HL-60 (cell line): ENCODE measurements around the gene ZMPSTE24.

Experiments used
- DNase-seq, 2 experiments: peaks; one replicate each; pipeline ENCODE4 v3.0.0-alpha.2; 2010 to 2020; ENCODE audit warnings: low read depth in 1 of 2, low spot score in 1 of 2
- H3K27ac ChIP-seq: fragments of 250-450 bp; sonication (Bioruptor Pico); replicated peaks from 2 replicates; pipeline ENCODE4 v1.5.1; 2020; ENCODE audit warnings: mild to moderate bottlenecking, moderate library complexity
- H3K27me3 ChIP-seq: fragments of 250-450 bp; sonication (Bioruptor Pico); 2 replicates; pipeline ENCODE4 v1.5.1; 2021; ENCODE audit warnings: mild to moderate bottlenecking, moderate library complexity; ENCODE audit not compliant: insufficient read depth, poor library complexity, severe bottlenecking
- H3K4me3 ChIP-seq: replicated peaks from 2 replicates; pipeline ENCODE4 v1.5.1; 2011; ENCODE audit warnings: mild to moderate bottlenecking, control low read depth, low read length; ENCODE audit not compliant: insufficient read depth
- CTCF ChIP-seq: IDR thresholded peaks from one replicate; pipeline ENCODE4 v1.5.1; 2011; ENCODE audit warnings: low read length, control low read depth, inconsistent platforms; ENCODE audit not compliant: insufficient read depth
- GABPA ChIP-seq: IDR thresholded peaks from 2 replicates; pipeline ENCODE4 v1.6.1; 2012; ENCODE audit warnings: low read depth
- POLR2AphosphoS5 ChIP-seq: IDR thresholded peaks from 2 replicates; pipeline ENCODE4 v1.6.1; 2012; ENCODE audit warnings: low read depth
- REST ChIP-seq: IDR thresholded peaks from 2 replicates; pipeline ENCODE4 v1.6.1; 2012; ENCODE audit warnings: low read depth; ENCODE audit not compliant: insufficient replicate concordance
- SPI1 ChIP-seq: IDR thresholded peaks from 2 replicates; pipeline ENCODE4 v1.6.1; 2012; ENCODE audit warnings: low read depth, mild to moderate bottlenecking, borderline replicate concordance

ZMPSTE24 gene

GRCh38 chr1:40303790-40304189 lies 45.8 kb downstream of the ZMPSTE24 start:
- no peak overlapping the region for H3K4me3 ChIP-seq

GRCh38 chr1:40305451-40305850 lies 47.4 kb downstream of the ZMPSTE24 start:
- no peak for TF ChIP-seq GABPA
- no peak for TF ChIP-seq SPI1
- no peak for TF ChIP-seq REST
- TF ChIP-seq CTCF, result no peak
- no peak for TF ChIP-seq POLR2AphosphoS5
- Histone ChIP-seq H3K27me3 (no peaks in the 10 kb centered on the region), H3K27ac (no peak overlapping the region), H3K4me3 (no peak overlapping the region)
- no peak for DNase-seq

More at GRCh38 chr1:40303790-40304189, 45.8 kb downstream of the ZMPSTE24 start:
- no peak overlapping the region for H3K27ac ChIP-seq
- H3K27me3 ChIP-seq, result no peaks in the 10 kb centered on the region
- TF ChIP-seq SPI1, result no peak
- no peak for DNase-seq

- no peaks in the 10 kb centered on the region for H3K27me3 ChIP-seq
Measured at GRCh38 chr1:40305871-40306270, 47.8 kb downstream of the ZMPSTE24 start.

More at GRCh38 chr1:40305871-40306270, 47.8 kb downstream of the ZMPSTE24 start:
- H3K4me3 ChIP-seq, result no peak overlapping the region
- no peak overlapping the region for H3K27ac ChIP-seq
- no peak for DNase-seq
- no peak for TF ChIP-seq CTCF
- TF ChIP-seq GABPA, result no peak
- no peak for TF ChIP-seq REST
- TF ChIP-seq SPI1, result no peak
- TF ChIP-seq POLR2AphosphoS5, result no peak
